KOPT-K1 (cell line): ENCODE data around the gene ANKRD11.

ENCODE experiments used
- H3K27ac ChIP-seq: fragments of 200-600 bp; sonication (generic); 2 replicates; pipeline ENCODE4 v1.5.1; 2016; ENCODE audit warnings: antibody characterized with exemption, mild to moderate bottlenecking, low read depth, low read length; ENCODE audit not compliant: poor library complexity, severe bottlenecking
- H3K36me3 ChIP-seq: fragments of 200-600 bp; sonication (generic); 2 replicates; pipeline ENCODE4 v1.5.1; 2017; ENCODE audit warnings: antibody characterized with exemption, mild to moderate bottlenecking, low read length, moderate library complexity; ENCODE audit not compliant: insufficient read depth
- H3K9me3 ChIP-seq: fragments of 200-600 bp; sonication (generic); 2 replicates; pipeline ENCODE4 v1.5.1; 2017; ENCODE audit warnings: antibody characterized with exemption, low read length, mild to moderate bottlenecking; ENCODE audit not compliant: insufficient read depth, poor library complexity, severe bottlenecking

The ANKRD11 gene

DNA sequence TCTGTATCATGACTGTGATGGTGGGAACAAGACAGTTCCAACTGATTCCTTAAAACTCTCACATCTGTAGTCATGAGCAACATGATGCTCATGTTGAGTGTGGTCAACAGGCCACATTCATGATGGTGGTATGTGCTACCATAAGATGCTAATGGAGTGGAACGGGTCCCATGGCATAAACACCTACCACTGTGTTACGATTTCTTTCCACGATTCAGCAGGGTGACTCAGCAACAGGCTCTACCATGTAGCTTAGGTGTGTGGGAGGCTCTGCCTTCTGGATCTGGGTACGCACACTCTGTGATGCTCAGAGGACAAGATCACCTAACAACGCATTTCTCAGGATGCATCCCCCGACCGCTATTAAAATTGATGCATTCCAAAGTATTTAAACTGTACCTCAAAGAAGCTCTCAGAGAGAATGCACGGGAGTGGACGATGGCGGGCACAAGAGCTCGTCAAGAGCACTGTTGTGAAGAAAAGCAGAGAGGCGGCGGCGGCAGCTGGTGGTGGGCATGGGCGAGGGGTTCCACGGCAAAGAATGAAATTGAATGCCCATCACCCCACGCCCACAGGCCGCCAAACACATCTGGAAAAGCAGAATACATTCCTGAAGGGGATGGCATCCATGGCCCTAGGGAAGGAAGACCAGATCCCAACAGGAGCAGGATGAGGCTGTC is 139.5 kb downstream of the ANKRD11 start:
- H3K27ac ChIP-seq: no peak overlapping the region
- peaks cover 15% of the 10 kb centered on the region; the same call in 1 of the 2 replicates for H3K36me3 ChIP-seq
- H3K9me3 ChIP-seq: no peaks in the 10 kb centered on the region

DNA sequence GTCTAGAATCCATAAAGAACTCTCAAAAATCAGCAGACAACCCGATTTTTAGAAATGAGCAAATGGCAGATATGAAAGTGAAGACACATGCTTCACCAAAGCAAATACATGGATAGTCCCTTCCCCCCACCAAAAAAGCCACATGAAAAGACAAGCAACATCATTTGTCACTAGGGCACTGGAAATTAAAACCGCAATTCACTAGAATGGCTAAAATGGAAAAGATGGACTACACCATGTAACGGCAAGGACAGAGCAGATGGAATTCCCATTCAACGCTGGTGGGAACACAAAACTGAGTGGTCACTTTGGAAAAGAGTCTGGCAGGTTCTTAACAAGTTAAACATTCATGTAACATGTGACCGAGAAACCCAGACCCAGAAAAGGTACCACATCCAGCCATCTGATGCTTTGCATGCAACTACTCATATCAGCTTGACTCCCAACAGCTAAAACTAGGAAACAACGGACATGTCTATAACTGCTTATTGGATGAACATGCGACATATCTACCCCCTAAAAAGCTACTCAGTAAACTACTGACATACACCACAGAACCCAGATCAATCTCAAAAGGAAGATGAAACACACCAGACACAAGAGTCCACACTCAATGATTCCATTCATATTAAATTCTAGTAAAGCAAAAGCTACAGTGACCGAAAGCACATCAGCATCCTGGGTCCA is 140.3 kb downstream of the ANKRD11 start:
- no peaks in the 10 kb centered on the region for H3K9me3 ChIP-seq
- peaks cover 10% of the 10 kb centered on the region; the same call in 1 of the 2 replicates for H3K36me3 ChIP-seq
- H3K27ac ChIP-seq: no peak overlapping the region

DNA sequence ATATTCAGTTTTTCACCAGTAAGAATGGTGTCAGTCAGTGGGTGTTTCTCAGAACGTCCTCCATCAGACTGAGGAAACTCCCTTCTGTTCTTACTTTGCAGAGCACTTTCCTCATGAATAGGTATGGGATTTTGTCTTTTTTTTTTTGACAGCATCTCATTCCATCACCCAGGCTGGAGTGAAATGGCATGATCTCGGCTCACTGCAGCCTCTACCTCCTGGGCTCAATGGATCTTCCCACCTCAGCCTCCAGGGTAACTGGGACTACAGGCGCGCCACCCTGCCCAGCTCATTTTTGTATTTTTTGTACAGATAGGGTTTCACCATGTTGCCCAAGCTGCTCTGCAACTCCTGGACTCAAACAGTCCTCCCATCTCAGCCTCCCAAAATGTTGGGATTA is 142.6 kb downstream of the ANKRD11 start:
- Histone ChIP-seq H3K27ac (no peak overlapping the region), H3K36me3 (peaks cover 16% of the 10 kb centered on the region; the same call in 1 of the 2 replicates), H3K9me3 (no peaks in the 10 kb centered on the region)

DNA sequence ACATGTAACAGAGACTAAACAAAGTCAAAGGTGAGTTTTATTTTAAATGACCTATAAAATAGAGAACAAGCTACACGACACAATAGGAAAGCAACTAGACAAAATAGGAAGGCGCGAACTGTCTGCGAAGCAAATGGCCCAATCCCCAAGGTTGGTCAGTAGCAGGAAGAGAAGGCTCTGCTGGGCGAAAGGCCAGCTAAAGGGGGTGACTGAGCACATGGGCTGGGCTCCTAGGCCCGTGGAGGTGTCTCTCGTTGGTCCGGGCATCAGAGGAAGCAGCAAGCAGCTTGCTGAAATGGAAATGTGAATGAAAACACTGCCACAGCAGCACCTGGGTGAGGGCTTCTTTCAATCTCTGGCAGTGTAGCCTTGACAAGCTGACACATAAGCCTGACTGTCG is 143.5 kb downstream of the ANKRD11 start:
- Histone ChIP-seq H3K9me3 (no peaks in the 10 kb centered on the region), H3K36me3 (peaks cover 16% of the 10 kb centered on the region; the same call in 1 of the 2 replicates), H3K27ac (no peak overlapping the region)

DNA sequence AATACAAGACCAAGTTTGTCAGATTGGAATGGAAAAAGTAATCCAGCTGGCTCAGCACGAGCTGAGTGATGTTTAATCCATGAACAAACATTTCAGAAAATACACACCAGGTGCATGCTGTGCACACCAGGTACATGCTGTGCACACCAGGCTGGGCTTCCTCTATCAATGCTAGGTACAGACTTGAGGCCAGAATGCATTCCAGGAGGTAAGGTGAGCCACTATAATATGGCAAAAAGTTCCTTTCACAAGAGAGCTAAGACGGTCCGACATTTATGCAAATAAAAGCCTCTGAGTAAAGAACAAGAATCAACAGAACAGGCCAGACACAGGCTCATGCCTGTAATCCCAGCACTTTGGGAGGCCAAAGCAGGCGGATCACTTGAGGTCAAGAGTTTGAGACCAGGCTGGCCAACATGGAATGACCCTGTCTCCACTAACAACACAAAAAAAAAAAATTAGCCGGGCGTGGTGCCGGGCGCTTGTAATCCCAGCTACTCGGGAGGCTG is 144.7 kb downstream of the ANKRD11 start:
- no peaks in the 10 kb centered on the region for H3K9me3 ChIP-seq
- H3K27ac ChIP-seq: no peak overlapping the region
- H3K36me3 ChIP-seq: peaks cover 10% of the 10 kb centered on the region; the same call in 1 of the 2 replicates

DNA sequence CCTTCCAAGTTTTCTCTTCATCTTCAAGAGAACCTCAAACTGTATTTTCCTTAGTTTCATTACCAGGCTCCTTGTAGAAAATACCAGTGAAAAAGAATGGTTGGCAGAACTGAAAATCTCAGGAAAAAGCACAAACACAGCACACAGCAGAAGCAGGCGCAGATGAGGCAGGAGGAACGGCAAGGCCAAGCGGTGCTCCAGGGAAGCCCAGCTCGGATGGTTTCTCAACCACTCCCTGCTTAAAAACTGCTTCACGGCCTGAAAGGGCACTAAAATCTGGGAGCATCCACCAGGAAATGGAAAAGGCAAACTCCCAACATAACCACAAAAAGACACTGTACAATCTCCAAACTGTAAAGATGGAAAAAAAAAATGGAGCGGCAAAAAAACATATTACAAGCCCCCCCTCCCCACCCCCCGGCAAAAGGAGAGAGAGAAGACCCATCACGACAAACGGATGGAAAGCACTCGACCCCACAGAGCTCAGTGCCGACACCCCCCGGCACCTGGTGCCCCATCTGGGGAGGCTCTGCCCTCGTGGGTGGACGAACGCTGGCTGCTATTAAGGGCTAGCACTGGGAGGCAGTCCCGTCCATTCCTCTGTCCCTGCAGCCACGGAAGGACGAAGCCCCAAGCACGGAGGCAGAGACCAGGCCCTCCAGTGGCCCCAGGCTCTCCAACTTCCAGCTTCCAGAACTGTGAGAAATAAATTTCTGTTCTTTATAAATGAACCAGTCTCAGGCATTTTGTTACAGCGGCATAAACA is 145.3 kb downstream of the ANKRD11 start:
- H3K36me3 ChIP-seq: 0 out of 2 replicates have a peak, but pooled peaks cover 8% of the 10 kb centered on the region
- no peaks in the 10 kb centered on the region for H3K9me3 ChIP-seq
- no peak overlapping the region for H3K27ac ChIP-seq

DNA sequence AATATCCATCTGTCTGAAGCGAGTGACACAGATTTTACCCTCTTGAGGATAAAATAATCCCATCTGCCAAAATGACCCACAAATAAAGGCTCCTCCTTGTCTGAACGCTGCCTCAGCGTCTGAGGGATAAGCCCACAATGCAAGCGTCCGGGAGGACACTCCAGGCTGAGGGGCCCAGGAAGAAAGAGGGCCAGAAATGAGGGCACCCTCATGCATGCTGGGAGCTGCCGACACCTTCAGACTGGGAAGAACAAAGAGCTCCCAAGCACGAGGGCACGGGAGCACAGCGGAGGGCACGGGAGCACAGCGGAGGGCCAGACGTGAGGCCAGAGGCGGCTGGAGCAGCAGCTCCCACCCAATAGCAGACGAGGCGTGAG is 145.9 kb downstream of the ANKRD11 start:
- Histone ChIP-seq H3K27ac (no peak overlapping the region), H3K36me3 (0 out of 2 replicates have a peak, but pooled peaks cover 8% of the 10 kb centered on the region), H3K9me3 (no peaks in the 10 kb centered on the region)

DNA sequence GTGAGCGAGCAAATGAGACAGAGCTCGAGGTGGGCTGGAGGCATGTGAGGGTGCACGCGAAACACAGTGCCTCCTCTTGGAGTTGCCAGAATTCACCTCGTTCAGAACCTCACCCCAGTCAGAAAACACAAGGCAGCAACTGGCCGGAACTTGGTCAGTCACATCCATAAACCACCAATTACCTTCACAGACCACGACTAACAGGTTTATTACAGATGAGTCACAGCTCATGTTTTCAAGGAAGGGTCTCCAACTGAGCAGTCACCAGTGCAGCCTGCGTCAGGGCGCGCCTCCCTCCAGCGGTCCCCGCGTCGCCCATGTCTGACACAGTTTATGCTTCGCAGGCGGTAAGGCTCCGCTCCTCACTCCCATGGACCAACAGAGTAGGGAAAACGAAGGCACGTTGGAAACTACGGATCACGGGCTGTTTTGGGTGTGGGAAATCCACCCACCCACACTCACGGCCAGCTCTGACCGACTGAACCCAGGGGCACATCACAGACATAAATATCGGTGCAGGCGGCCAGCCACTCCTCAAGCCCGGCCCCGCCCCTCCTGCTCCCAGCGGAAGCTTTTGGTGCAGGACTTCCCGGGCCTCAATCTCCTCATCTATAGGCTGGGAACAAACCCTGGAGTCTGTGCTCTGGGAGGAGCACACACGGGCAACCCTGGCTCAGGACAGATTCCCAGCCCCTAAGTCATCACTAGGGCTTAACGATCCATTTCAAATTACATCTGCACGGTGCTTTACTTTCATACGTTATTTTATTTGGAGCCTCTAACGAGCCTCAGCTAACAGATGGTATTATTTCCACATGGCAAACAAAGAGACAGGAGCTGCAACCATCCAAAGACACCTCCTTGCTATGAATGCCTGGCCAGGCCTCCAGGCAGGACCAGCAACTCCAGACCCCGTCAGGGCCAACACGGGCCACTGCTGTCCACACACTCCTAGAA is 146.6 kb downstream of the ANKRD11 start:
- 0 out of 2 replicates have a peak, but pooled peaks cover 8% of the 10 kb centered on the region for H3K36me3 ChIP-seq
- no peaks in the 10 kb centered on the region for H3K9me3 ChIP-seq
- H3K27ac ChIP-seq: no peak overlapping the region

DNA sequence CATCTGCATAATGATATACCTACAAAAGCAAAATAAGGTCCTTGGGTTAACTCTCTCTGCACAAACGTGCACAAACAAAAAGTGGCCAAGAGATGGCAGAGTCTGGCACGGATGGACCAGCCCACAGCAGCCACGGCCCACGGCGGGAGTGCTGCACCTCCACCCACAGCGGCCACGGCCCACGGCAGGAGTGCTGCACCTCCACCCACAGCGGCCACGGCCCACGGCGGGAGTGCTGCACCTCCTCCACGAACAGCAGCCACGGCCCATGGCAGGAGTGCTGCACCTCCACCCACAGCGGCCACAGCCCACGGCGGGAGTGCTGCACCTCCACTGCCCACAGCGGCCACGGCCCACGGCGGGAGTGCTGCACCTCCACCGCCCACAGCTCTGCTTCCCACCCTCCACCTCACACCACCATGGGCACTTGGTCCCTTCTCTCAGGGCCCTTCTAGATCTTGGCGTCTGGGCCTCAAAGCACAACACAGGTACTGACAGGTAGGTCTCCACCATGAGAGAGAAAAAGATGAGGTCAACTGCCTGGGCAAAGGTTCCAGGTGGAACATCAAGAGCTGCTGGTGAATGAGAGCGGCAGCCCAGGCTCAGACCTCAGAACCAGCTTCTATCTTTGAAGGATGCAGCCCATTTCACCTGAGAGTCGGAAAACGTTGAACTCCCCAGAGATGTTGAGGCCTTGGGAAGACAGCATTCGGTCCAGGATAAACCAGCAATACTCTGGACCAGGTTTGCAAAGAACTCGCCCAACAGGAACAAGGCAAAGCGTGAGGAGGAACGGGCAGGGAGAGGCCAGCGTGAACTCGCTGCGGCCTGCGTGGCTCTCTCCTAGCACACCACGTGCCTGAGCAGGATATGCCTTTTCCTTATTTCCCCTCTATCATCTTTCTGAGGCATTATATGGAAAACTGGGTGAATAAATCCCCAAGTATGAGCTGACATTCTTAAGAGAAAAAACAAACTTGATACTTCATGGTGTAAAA is 148.4 kb downstream of the ANKRD11 start:
- no peaks in the 10 kb centered on the region for H3K9me3 ChIP-seq
- 0 out of 2 replicates have a peak, but pooled peaks cover 8% of the 10 kb centered on the region for H3K36me3 ChIP-seq
- no peak overlapping the region for H3K27ac ChIP-seq

DNA sequence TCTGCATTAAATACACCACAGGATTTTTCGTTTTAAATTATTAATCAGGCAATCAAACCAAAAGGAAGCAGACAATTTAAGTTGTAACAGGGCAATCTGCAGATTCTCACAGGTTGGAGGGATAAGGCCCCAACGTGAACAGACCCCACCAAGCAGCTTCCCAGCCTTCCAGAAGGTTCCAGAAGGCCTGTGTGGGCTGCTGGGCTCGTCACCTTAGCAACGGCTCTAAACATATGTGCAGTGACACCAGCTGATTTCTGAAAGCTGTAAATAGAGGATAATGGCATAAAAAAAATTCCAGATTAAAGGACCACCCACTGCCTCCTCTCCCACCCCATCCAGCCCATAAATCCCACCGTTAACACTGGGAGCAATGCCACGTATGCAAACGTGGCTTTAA is 149.1 kb downstream of the ANKRD11 start:
- Histone ChIP-seq H3K9me3 (no peaks in the 10 kb centered on the region), H3K36me3 (0 out of 2 replicates have a peak, but pooled peaks cover 8% of the 10 kb centered on the region), H3K27ac (no peak overlapping the region)

DNA sequence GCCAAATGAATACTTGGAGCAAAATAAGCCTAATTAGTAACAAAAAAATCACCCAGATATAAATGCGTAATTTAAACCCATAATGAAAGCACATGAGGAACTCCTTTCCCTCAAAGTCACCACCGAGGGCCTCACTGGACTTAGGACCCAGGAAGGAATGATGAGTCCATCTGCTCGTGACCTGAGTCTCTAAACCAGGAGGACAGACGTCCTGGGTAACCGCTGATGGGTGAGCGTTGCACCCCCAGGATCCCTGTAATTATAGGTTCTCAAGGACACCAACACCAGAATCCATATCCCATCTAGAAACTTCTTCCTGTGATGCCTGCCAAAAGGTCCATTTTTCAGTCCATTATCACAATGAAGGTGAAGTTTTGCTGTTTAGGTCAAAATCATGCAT is 151.5 kb downstream of the ANKRD11 start:
- no peaks in the 10 kb centered on the region for H3K9me3 ChIP-seq
- H3K27ac ChIP-seq: no peak overlapping the region
- no peaks in the 10 kb centered on the region for H3K36me3 ChIP-seq

DNA sequence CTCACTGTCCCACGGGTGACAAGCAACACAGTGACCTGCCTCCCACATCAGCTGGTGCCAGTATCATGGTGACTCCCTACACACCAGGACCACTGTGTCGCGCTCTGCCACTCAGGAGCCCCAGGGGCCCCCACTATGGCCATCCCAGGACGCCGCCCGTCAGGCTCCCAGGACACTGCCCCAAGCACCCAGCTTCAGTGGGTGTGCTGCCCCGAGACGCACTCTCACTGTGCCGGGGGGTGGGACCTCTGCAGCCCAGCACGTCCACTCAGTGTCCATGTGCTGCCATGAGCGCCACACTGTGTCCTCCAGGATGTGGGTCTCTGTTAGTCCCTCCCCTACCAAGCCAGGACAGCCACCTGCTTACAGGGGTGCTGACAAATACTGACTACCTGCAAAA is 152.4 kb downstream of the ANKRD11 start:
- H3K27ac ChIP-seq: no peak overlapping the region
- no peaks in the 10 kb centered on the region for H3K36me3 ChIP-seq
- H3K9me3 ChIP-seq: no peaks in the 10 kb centered on the region

DNA sequence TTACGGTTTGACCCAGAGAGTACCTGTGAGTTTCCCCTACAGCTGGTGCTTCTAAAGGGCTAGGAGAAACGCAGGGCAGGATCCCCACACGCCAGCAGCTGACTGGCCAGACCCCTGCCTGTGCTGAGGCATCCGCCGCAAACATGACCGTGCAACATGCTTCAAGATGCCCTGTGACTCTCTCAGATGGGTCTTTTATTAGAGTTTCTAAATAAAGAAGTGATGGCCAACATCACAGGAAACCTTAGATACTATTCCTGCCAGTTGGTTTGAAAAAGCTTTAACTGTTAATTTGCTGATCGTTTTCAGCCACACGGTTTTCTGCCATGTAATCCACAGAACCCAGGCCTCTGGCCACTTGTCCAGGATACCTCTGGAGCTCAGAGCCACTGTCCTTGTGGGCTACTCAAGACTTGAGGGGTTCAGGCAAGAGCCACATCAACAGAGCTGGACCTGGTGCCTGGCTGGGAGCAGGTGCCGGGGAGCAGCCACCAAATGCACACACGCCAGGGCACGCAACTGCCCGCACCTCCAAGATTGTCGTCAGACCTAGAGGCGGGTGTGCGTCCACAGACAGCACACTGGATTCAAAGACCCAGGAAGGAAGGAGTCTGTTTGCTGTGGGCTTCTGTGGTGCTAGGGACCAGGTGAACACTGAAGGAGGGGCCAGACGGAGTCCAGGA is 154.4 kb downstream of the ANKRD11 start:
- no peaks in the 10 kb centered on the region for H3K9me3 ChIP-seq
- no peaks in the 10 kb centered on the region for H3K36me3 ChIP-seq
- no peak overlapping the region for H3K27ac ChIP-seq
